Lung (tissue), 12 donors: ENCODE data around the gene TANGO6. TPM values are rescaled to one million over a fixed set of nuclear protein-coding genes. Genes with fewer than 3 reads are reported as not detected.

Experiments used
- ATAC-seq: fragments of 200-7000 bp; cut with Tn5 transposase; one replicate; pipeline ENCODE4 v1.9.1; 2020; ENCODE audit warnings: moderate number of reproducible peaks; ENCODE audit not compliant: insufficient read depth, low FRiP score
- DNase-seq, 3 donors: peaks; one replicate each; pipeline ENCODE4 v3.0.0-alpha.2; 2013 to 2017
- H3K27ac ChIP-seq, 2 donors: one replicate each; pipeline ENCODE4 v1.5.1; 2013; ENCODE audit warnings: mild to moderate bottlenecking in 2 of 2, moderate library complexity in 2 of 2, control low read depth in 1 of 2, inconsistent platforms in 1 of 2, low read depth in 1 of 2, low read length in 1 of 2
- H3K27me3 ChIP-seq, 3 donors: one replicate each; pipeline ENCODE4 v1.5.1; 2013; ENCODE audit warnings: low read length in 2 of 3; ENCODE audit not compliant: control insufficient read depth in 3 of 3, insufficient read depth in 3 of 3
- H3K36me3 ChIP-seq, 4 donors: one replicate each; pipeline ENCODE4 v1.5.1; 2013; ENCODE audit warnings: low read length in 4 of 4, mild to moderate bottlenecking in 1 of 4, moderate library complexity in 1 of 4; ENCODE audit not compliant: control insufficient read depth in 4 of 4, insufficient read depth in 4 of 4
- H3K4me1 ChIP-seq, 5 donors: one replicate each; pipeline ENCODE4 v1.5.1; 2013; ENCODE audit warnings: low read length in 5 of 5, mild to moderate bottlenecking in 2 of 5, moderate library complexity in 1 of 5; ENCODE audit not compliant: control insufficient read depth in 5 of 5, insufficient read depth in 5 of 5
- H3K4me3 ChIP-seq: one replicate; pipeline ENCODE4 v1.5.1; 2013; ENCODE audit warnings: mild to moderate bottlenecking, control low read depth, moderate library complexity
- H3K9ac ChIP-seq, 2 donors: one replicate each; pipeline ENCODE4 v1.5.1; 2013; ENCODE audit warnings: low read length in 2 of 2, control low read depth in 1 of 2; ENCODE audit not compliant: insufficient read depth in 1 of 2
- H3K9me3 ChIP-seq, 4 donors: one replicate each; pipeline ENCODE4 v1.5.1; 2013; ENCODE audit warnings: low read length in 3 of 4, mild to moderate bottlenecking in 1 of 4, moderate library complexity in 1 of 4; ENCODE audit not compliant: control insufficient read depth in 4 of 4, insufficient read depth in 3 of 4
- CTCF ChIP-seq: IDR thresholded peaks from 2 replicates; pipeline ENCODE4 v1.5.1; 2012; ENCODE audit warnings: mild to moderate bottlenecking; ENCODE audit errors: control extremely low read depth, extremely low read depth
- WGBS, 2 donors: extraction: QIAGEN DNeasy Blood & Tissue Kit; methylation state at CpG; one replicate each; pipeline ENCODE4 v1.1.7; 2013; 5-methylcytosine and 5-hydroxymethylcytosine counted together
- polyA plus RNA-seq, 2 donors: library from polyadenylated mRNA; stranded (reverse); fragments of 200-250 nt; gene quantifications; one replicate each; pipeline ENCODE4 v1.2.1, GENCODE V29; 2013
- total RNA-seq, 2 donors: library from RNA; depleted of rRNA in 1 of 2; stranded (reverse); fragments of >200 nt in 1 of 2; gene quantifications; one replicate each; pipeline ENCODE4 v1.2.1, GENCODE V29; 2014 to 2021
- donor health status: control.
- donor health status: control.
- donor health status: Bipolar disorder and iron deficiency.
- donor health status: healthy.
- donor health status: DM: yes; HTN: yes; CAD: no.

Gene TANGO6
- total and polyA plus RNA-seq, 4 donors, result 2.3 to 19.3 (median 11.9) TPM

DNA sequence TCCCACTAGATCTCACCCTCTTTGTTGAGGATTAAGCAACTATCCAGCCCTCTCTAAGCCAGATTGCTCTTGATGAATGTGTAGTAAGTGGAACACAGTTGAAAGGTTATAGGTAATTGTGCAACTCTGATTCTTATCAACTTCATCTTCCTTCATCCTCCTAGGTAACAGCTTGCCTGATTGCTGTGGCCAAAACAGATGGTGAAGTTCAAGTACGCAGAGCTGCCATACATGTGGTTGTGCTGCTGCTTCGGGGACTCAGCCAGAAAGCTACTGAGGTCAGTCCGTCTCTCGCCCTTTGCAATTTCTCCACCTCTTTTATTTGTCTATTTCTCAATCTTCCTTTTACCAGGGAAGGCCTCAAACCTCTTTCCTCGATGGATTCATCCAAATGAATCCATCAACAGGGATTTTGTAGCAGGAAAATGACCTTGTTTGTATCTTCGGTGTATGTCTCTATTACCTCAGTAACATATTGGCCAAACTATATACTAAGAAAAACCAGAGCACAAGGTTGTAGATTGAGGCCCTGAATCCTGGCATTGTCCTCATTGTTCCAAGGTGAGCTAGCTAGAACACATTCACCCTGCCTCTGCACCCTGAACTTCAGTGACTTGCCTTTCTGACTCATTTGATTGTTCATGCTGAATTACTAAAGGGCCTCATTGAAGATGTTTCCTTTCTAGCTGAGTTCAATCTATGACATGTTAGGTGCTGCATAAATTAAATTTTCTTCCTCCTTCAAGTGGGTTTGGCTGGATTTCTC is 197.0 kb downstream of the TANGO6 start:
- H3K4me3 ChIP-seq, result no peak overlapping the region
- H3K9ac ChIP-seq, result no peak overlapping the region
- ATAC-seq, result peak; percentile 34
- 71 to 89% methylated on average over 6 of the region's 6 CpGs for WGBS, 2 donors
- no peak overlapping the region for H3K27ac ChIP-seq
- peak in 1 of 3 donors; percentile 6 for DNase-seq
- peaks cover 0 to 8% (median 7%) of the 10 kb centered on the region in 4 donors for H3K36me3 ChIP-seq
- H3K27me3 ChIP-seq, result no peaks in the 10 kb centered on the region
- TF ChIP-seq CTCF, result no peak
- peaks cover 0 to 4% (median 0%) of the 10 kb centered on the region in 5 donors for H3K4me1 ChIP-seq
- H3K9me3 ChIP-seq, result peaks cover 0 to 1% (median 0%) of the 10 kb centered on the region in 4 donors

DNA sequence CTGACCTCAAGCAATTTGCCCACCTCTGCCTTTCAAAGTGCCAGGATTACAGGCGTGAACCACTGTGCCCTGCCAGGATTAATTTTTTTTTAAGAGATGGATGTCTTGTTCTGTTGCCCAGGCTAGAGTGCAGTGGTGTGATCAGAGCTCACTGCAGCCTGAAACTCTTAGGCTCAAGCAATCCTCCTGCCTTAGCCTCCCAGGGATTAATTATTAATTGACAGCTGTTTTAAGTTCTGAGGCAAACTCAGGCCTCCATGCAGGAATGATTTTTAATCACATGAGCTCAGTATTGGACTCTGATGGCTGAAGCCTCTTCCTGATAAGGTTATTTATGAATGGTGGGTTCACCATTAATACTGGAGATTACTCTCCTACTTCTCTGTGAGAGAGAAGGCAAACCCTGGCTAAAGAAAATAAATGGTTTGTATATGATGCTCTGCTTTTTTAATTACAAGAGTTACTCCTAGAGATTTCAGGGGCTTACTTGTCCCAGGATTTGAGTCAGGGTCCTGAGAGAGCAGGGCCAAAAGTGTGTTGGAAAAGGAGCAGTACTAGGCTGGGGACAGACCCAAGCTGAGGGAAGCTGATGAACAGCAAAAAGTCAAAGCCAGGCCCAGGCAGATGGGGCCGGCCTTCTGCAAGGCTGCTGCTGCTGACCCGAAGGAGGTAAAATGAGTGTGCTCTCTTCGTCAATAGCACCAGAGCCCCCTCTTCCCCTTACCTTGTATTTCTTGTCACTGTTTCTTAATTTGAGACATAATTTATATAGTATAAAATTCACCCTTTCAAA is 205.2 kb downstream of the TANGO6 start:
- H3K9me3 ChIP-seq, result no peaks in the 10 kb centered on the region
- no peak for TF ChIP-seq CTCF
- no peak overlapping the region for H3K4me3 ChIP-seq
- no peaks in the 10 kb centered on the region for H3K4me1 ChIP-seq
- H3K36me3 ChIP-seq, result no peaks in the 10 kb centered on the region
- DNase-seq, result no peak
- H3K27me3 ChIP-seq, result no peaks in the 10 kb centered on the region
- ATAC-seq, result no peak
- WGBS, 2 donors, result 89 to 97% methylated on average over 4 of the region's 4 CpGs
- H3K27ac ChIP-seq, result no peak overlapping the region
- H3K9ac ChIP-seq, result no peak overlapping the region

GRCh38 chr16:69049146-69049545 is 205.8 kb downstream of the TANGO6 start:
- TF ChIP-seq CTCF, result no peak
- Histone ChIP-seq H3K4me3 (no peak overlapping the region), H3K27me3 (no peaks in the 10 kb centered on the region), H3K9me3 (no peaks in the 10 kb centered on the region), H3K27ac (no peak overlapping the region), H3K36me3 (no peaks in the 10 kb centered on the region), H3K9ac (no peak overlapping the region), H3K4me1 (no peaks in the 10 kb centered on the region)
- ATAC-seq (no peak), DNase-seq (no peak)
- 99% methylated on average over 5 of the region's 5 CpGs for WGBS, 2 donors
